Adrenal gland (tissue), 5 donors: ENCODE results near the gene UBE2O.

Experiments
- POLR2A ChIP-seq, 2 donors: fragments of 450-650 bp; IDR thresholded peaks; one replicate each; pipeline ENCODE4 v1.6.1; 2017; ENCODE audit warnings: antibody characterized with exemption in 2 of 2, mild to moderate bottlenecking in 2 of 2, moderate library complexity in 1 of 2
- TF ChIP-seq, protein P1 (sequence below), 6 experiments: fragments of 450-650 bp in 4 of 6; fragments of 200-600 bp in 2 of 6; sonication (generic) in 1 of 6; IDR thresholded peaks; 1 replicate in 5 of 6; 2 replicates in 1 of 6; pipeline versions ENCODE4 v1.5.1 to v1.8.0; 2016 to 2021; ENCODE audit warnings: antibody characterized with exemption in 6 of 6, mild to moderate bottlenecking in 2 of 6, moderate library complexity in 1 of 6
- donor health status: DM: no; HTN: no; CAD: no.

DNA sequence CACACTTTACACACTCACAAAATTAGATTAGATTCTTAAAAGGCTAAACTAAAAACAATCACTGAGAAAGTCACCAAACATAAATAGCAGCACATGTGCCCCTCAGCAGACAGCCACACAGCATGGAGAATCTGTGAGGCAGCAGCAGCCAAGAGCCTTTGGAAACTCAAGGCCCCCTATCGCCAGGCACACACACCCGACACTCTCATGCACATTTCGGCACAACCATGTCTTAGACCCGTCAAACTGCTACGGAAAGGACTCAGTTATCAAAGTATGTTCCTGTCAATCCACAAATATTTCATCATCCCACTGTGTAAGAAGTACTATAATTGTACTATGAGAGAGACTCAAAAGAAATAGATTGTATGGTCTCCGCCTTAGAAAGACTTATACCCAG lies 20.9 kb downstream of the UBE2O start:
- TF ChIP-seq, protein P1, sequence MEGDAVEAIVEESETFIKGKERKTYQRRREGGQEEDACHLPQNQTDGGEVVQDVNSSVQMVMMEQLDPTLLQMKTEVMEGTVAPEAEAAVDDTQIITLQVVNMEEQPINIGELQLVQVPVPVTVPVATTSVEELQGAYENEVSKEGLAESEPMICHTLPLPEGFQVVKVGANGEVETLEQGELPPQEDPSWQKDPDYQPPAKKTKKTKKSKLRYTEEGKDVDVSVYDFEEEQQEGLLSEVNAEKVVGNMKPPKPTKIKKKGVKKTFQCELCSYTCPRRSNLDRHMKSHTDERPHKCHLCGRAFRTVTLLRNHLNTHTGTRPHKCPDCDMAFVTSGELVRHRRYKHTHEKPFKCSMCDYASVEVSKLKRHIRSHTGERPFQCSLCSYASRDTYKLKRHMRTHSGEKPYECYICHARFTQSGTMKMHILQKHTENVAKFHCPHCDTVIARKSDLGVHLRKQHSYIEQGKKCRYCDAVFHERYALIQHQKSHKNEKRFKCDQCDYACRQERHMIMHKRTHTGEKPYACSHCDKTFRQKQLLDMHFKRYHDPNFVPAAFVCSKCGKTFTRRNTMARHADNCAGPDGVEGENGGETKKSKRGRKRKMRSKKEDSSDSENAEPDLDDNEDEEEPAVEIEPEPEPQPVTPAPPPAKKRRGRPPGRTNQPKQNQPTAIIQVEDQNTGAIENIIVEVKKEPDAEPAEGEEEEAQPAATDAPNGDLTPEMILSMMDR (IDR thresholded peaks at IDR 0.05) = no peak
- no peak for TF ChIP-seq POLR2A (IDR thresholded peaks at IDR 0.05)
